Progenitor cell of endocrine pancreas (in vitro differentiated cells): ENCODE data around the gene ERCC2. TPM values are rescaled to one million over a fixed set of nuclear protein-coding genes. Genes with fewer than 3 reads are reported as not detected.

Experiments
- DNase-seq: peaks from one replicate; pipeline ENCODE4 v3.0.0; 2021; ENCODE audit warnings: low spot score; ENCODE audit not compliant: unreplicated experiment
- H3K27ac Mint-ChIP-seq: 2 replicates; pipeline ENCODE4 v1.8.0; 2021; ENCODE audit warnings: mild to moderate bottlenecking, moderate library complexity, mixed read lengths
- H3K27me3 Mint-ChIP-seq: 2 replicates; pipeline ENCODE4 v1.8.0; 2021; ENCODE audit warnings: mixed read lengths
- H3K36me3 Mint-ChIP-seq: 2 replicates; pipeline ENCODE4 v1.8.0; 2022; ENCODE audit warnings: mixed read lengths; ENCODE audit not compliant: insufficient read depth
- H3K4me1 Mint-ChIP-seq: 2 replicates; pipeline ENCODE4 v1.8.0; 2021; ENCODE audit warnings: low read depth, mixed read lengths
- H3K4me3 Mint-ChIP-seq: 2 replicates; pipeline ENCODE4 v1.8.0; 2021; ENCODE audit warnings: low read depth, mild to moderate bottlenecking, moderate library complexity, mixed read lengths
- H3K9me3 Mint-ChIP-seq: 2 replicates; pipeline ENCODE4 v1.8.0; 2021; ENCODE audit warnings: low read depth, mixed read lengths
- long read RNA-seq: library from polyadenylated mRNA; unstranded; transcript quantifications from one replicate; pipeline ENCODE4 v2.0.0, GENCODE V29; 2020
- total RNA-seq: library from RNA; stranded (reverse); gene quantifications from 2 replicates; pipeline ENCODE4 v1.2.1, GENCODE V29; 2021
- TF ChIP-seq, protein P1 (sequence below): fragments of 200-600 bp; sonication (generic); IDR thresholded peaks from one replicate; pipeline ENCODE4 v1.5.0; 2021; ENCODE audit warnings: antibody characterized with exemption, mild to moderate bottlenecking; ENCODE audit not compliant: unreplicated experiment

Gene ERCC2
- total RNA-seq, result 60.5 and 63.8 TPM in 2 replicates
- long read RNA-seq, full-length matches to known transcripts, result 22 of 40 reads
- long read RNA-seq, partial matches to known transcripts, result 8 of 40 reads
- long read RNA-seq, other reads (novel, unspliced or antisense), result 10 of 40 reads

DNA sequence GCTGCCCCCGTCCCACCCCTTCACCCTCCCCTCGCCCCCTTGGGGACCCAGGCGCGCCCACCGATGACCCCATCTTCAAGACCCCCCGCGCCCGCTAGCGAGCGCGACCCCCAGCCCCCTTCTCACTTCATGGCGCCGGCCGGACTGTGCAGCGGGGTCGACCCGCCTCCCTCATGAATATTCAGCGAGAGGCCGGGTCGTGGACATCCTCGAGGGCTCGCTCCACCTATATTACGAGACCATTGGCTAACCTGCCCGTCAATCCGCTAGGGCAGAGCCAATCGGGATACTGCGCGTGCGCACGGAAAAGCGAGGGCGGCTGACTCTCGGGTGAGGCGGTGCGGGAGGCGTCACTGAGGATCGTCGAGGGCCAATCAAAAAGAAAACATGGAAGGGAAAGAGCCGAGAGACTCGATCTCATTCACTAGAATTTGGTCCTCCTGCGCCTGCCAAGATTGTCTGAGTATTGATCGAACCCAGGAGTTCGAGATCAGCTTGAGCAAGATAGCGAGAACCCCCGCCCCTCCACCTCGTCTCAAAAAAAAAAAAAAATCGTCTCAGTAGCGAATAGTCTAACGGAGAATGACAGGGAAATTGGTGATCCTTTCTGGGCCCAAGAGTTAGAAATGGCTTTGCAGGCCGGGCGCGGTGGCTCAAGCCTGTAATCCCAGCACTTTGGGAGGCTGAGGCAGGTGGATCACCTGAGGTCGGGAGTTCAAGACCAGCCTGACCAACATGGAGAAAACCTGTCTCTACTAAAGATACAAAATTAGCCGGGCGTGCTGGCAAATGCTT, at the start of gene ERCC2:
Gene ERCC2 (minus strand): TSS at position 164 of the 795 bp plus-strand sequence. CDS start 33 bp downstream, at position 131.
- Mint-ChIP-seq H3K27me3 (no peaks in the 10 kb centered on the region), H3K36me3 (peaks cover 2% of the 10 kb centered on the region), H3K27ac (peak within 1 kb of the TSS; percentile 99), H3K9me3 (no peaks in the 10 kb centered on the region), H3K4me1 (peaks cover 6% of the 10 kb centered on the region), H3K4me3 (peak within 1 kb of the TSS; percentile 86)
- peak; percentile 100 for DNase-seq
- TF ChIP-seq, protein P1, sequence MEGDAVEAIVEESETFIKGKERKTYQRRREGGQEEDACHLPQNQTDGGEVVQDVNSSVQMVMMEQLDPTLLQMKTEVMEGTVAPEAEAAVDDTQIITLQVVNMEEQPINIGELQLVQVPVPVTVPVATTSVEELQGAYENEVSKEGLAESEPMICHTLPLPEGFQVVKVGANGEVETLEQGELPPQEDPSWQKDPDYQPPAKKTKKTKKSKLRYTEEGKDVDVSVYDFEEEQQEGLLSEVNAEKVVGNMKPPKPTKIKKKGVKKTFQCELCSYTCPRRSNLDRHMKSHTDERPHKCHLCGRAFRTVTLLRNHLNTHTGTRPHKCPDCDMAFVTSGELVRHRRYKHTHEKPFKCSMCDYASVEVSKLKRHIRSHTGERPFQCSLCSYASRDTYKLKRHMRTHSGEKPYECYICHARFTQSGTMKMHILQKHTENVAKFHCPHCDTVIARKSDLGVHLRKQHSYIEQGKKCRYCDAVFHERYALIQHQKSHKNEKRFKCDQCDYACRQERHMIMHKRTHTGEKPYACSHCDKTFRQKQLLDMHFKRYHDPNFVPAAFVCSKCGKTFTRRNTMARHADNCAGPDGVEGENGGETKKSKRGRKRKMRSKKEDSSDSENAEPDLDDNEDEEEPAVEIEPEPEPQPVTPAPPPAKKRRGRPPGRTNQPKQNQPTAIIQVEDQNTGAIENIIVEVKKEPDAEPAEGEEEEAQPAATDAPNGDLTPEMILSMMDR, result no peak

DNA sequence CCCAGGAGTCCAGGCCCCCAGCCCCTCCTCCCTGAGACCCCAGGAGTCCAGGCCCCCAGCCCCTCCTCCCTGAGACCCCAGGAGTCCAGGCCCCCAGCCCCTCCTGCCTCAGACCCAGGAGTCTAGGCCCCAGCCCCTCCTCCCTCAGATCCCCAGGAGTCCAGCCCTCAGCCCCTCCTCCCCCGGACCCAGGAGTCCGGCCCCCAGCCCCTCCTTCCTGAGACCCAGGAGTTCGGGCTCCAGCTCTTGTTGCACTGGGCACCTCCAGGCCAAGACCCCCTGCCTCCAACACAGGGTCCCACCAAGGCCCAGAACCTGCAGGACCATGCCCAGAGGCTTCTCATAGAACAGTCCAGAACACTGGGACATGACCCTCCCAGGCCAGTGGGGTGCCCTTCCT, 49.5 kb upstream of the ERCC2 start:
- peaks cover 10% of the 10 kb centered on the region for H3K36me3 Mint-ChIP-seq
- TF ChIP-seq, protein P1, result no peak
- peaks cover 15% of the 10 kb centered on the region for H3K4me1 Mint-ChIP-seq

DNA sequence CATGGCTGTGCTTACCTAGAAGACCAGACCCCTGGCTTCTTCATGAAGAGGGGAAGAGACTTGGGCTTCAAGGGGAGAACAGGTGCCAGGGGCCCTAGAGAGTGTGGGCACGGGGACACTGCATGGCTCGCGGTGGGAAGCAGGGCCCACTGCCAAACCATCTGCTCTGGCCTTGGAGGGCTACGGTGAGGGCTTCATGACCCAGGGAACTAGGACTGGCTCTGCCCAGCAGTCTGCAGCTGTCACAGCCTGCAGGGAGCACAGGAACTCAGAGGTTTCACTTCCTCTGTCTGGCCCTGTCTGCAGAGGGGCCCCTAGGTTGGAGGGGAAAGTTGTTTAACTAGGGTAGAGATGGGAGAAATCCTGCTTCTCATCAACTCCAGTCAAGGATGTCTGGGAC, 49.0 kb upstream of the ERCC2 start:
- no peaks in the 10 kb centered on the region for H3K9me3 Mint-ChIP-seq
- peaks cover 11% of the 10 kb centered on the region for H3K36me3 Mint-ChIP-seq
- no peak for DNase-seq
- peaks cover 12% of the 10 kb centered on the region for H3K4me1 Mint-ChIP-seq
- TF ChIP-seq, protein P1, result no peak
- H3K27ac Mint-ChIP-seq, result no peak overlapping the region
- H3K27me3 Mint-ChIP-seq, result no peaks in the 10 kb centered on the region
- no peak overlapping the region for H3K4me3 Mint-ChIP-seq

More for the DNA sequence above, 49.5 kb upstream of the ERCC2 start:
- Mint-ChIP-seq H3K9me3 (no peaks in the 10 kb centered on the region), H3K4me3 (no peak overlapping the region), H3K27ac (no peak overlapping the region), H3K27me3 (no peaks in the 10 kb centered on the region)
- DNase-seq, result no peak

DNA sequence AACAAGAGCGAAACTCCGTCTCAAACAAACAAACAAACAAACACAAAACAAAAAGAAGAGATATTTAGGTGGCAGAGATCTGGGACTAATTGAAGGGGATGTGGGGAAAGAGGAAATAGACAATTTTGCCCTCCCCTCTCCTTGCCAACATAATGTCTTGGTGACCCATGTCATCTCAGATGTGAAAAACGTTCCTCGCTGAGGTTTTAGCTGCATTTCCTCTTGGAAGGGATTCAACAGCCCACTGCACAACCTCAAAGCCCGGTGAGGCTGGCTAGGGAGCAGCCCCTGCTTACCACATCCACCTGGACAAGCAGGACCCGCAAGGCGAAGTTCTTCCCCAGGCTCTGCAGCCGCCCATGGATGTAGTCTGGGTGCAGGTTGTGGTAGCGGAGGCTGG, 48.4 kb upstream of the ERCC2 start:
- Mint-ChIP-seq H3K27me3 (no peaks in the 10 kb centered on the region), H3K4me1 (peaks cover 8% of the 10 kb centered on the region), H3K27ac (no peak overlapping the region), H3K4me3 (no peak overlapping the region), H3K36me3 (peaks cover 14% of the 10 kb centered on the region), H3K9me3 (no peaks in the 10 kb centered on the region)
- DNase-seq, result no peak
- TF ChIP-seq, protein P1, result no peak

DNA sequence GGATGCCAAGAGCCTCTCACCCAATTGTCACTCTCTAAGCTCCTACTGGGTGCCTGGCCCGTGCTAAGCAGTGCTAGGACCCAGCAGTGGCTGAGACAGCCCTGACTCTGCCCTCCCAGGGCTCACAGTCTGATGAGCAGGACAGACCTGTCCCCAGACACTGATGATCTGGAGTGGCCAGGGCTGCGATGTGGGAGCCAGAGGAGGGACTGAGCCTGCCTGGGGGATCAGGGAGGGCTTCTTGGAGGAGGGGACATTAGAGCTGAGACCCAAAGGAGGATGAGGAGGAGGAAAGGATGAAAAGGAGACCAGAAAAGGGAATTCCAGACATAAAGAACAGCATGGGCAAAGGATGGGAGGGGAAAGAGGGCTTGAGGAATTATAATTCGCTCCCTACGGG, 46.8 kb upstream of the ERCC2 start:
- Mint-ChIP-seq H3K9me3 (no peaks in the 10 kb centered on the region), H3K4me1 (peaks cover 2% of the 10 kb centered on the region), H3K36me3 (peaks cover 20% of the 10 kb centered on the region), H3K27me3 (no peaks in the 10 kb centered on the region), H3K4me3 (no peak overlapping the region), H3K27ac (no peak overlapping the region)
- TF ChIP-seq, protein P1, result no peak
- no peak for DNase-seq
